Measurements from ENCODE around the gene SVOPL.

The SVOPL gene

GRCh38 chr7:138658889-138659288, 42.3 kb downstream of the SVOPL start:
- no peak for DNase-seq

GRCh38 chr7:138657854-138658386, 43.2 kb downstream of the SVOPL start:
- no peak for DNase-seq

GRCh38 chr7:138656952-138657351, 44.2 kb downstream of the SVOPL start:
- DNase-seq: no peak

- DNase-seq: no peak
These were observed 46.5 kb downstream of the SVOPL start for GRCh38 chr7:138654616-138655015.

GRCh38 chr7:138649506-138649905, 51.7 kb downstream of the SVOPL start:
- no peak for DNase-seq

GRCh38 chr7:138645284-138645683, 55.9 kb downstream of the SVOPL start:
- no peak for DNase-seq

GRCh38 chr7:138632826-138633602, 68.1 kb downstream of the SVOPL start:
- DNase-seq: no peak

- DNase-seq: no peak
These were observed 68.8 kb downstream of the SVOPL start for GRCh38 chr7:138632384-138632783.

GRCh38 chr7:138630059-138630610, 71.0 kb downstream of the SVOPL start:
- no peak for DNase-seq

GRCh38 chr7:138627361-138627760, 73.8 kb downstream of the SVOPL start:
- no peak for DNase-seq

- no peak for DNase-seq
These were observed 74.3 kb downstream of the SVOPL start for GRCh38 chr7:138626846-138627245.

GRCh38 chr7:138625849-138626230, 75.3 kb downstream of the SVOPL start:
- DNase-seq: peak in 1 of 2 donors; percentile 8

- peak in 1 of 2 donors; percentile 33 for DNase-seq
These were observed 75.9 kb downstream of the SVOPL start for GRCh38 chr7:138625084-138625848.

- DNase-seq: no peak
These were observed 78.3 kb downstream of the SVOPL start for GRCh38 chr7:138622841-138623240.

GRCh38 chr7:138618933-138619332, 82.2 kb downstream of the SVOPL start:
- no peak for DNase-seq

GRCh38 chr7:138618506-138618905, 82.7 kb downstream of the SVOPL start:
- DNase-seq: no peak

- no peak for DNase-seq
These were observed 85.1 kb downstream of the SVOPL start for GRCh38 chr7:138616085-138616484.

GRCh38 chr7:138613630-138614029, 87.5 kb downstream of the SVOPL start:
- DNase-seq: no peak

- DNase-seq: no peak
These were observed 90.4 kb downstream of the SVOPL start for GRCh38 chr7:138610671-138611170.

- no peak for DNase-seq
These were observed 92.9 kb downstream of the SVOPL start for GRCh38 chr7:138608275-138608674.

- no peak for DNase-seq
These were observed 93.7 kb downstream of the SVOPL start for GRCh38 chr7:138607216-138608126.

GRCh38 chr7:138606236-138606635, 94.9 kb downstream of the SVOPL start:
- DNase-seq: no peak

Data from CD4-positive, alpha-beta T cell treated with Interferon alpha-2 for 1 hour (primary cell).